HepG2 (cell line): Measurements from ENCODE around the gene WNT9A. TPM values are rescaled to one million over a fixed set of nuclear protein-coding genes. Genes with fewer than 3 reads are reported as not detected.

Experiments used
- ATAC-seq: fragments of 200-7000 bp; cut with Tn5 transposase; 3 replicates; pipeline ENCODE4 v1.9.1; 2020; ENCODE audit warnings: mild to moderate bottlenecking, moderate library complexity
- BruUV-seq: library from RNA; stranded (reverse); fragments of 400-500 nt; replicated peaks from 2 replicates; lab custom pipeline; 2021; lab: Mats Ljungman, UMichigan
- CTCF ChIA-PET: fragments of 300-600 bp; formaldehyde crosslinking; extraction: SDS; loops from one replicate; lab custom pipeline; 2021; ENCODE audit warnings: low total read pairs, inconsistent platforms, low intra/inter-chr PET ratio; lab: Yijun Ruan, JAX
- POLR2A ChIA-PET: fragments of 350-600 bp; sonication (Branson Sonifier 250); formaldehyde crosslinking; loops from one replicate; lab custom pipeline; 2020; ENCODE audit warnings: antibody characterized with exemption, inconsistent platforms; lab: Yijun Ruan, JAX
- DNase-seq: peaks from one replicate; pipeline ENCODE4 v3.0.0-alpha.2; 2015; ENCODE audit warnings: low spot score
- FAIRE-seq: peaks from 3 replicates; lab custom pipeline; 2011; peaks lifted over from hg19 to GRCh38; lab: Jason Lieb, UNC
- H2AFZ ChIP-seq: one replicate; pipeline ENCODE4 v1.6.1; 2011; ENCODE audit warnings: low read length, inconsistent platforms
- H3K27ac ChIP-seq: fragments of 300-600 bp; 3 replicates; pipeline ENCODE4 v1.8.0; 2011; ENCODE audit warnings: mixed run types, mild to moderate bottlenecking, mixed read lengths, low read length, inconsistent platforms; ENCODE audit not compliant: insufficient read depth; ENCODE audit errors: extremely low read length
- H3K27me3 ChIP-seq, 2 experiments: fragments of 200-600 bp in 1 of 2; 2 replicates in 1 of 2; 3 replicates in 1 of 2; pipeline versions ENCODE4 v1.6.0 to v1.8.0; 2011; ENCODE audit warnings: low read length in 2 of 2, mild to moderate bottlenecking in 2 of 2, moderate library complexity in 2 of 2, inconsistent platforms in 1 of 2; ENCODE audit not compliant: insufficient read depth in 2 of 2, control insufficient read depth in 1 of 2
- H3K36me3 ChIP-seq, 2 experiments: fragments of 200-600 bp in 1 of 2; replicated peaks in 1 of 2; 2 replicates in 1 of 2; 3 replicates in 1 of 2; pipeline versions ENCODE4 v1.5.1 to v1.8.0; 2011; ENCODE audit warnings: low read length in 2 of 2, inconsistent platforms in 1 of 2; ENCODE audit not compliant: insufficient read depth in 2 of 2, control insufficient read depth in 1 of 2
- H3K4me1 ChIP-seq: 2 replicates; pipeline ENCODE4 v1.5.1; 2012; ENCODE audit warnings: low read length, inconsistent platforms; ENCODE audit not compliant: insufficient read depth
- H3K4me2 ChIP-seq: 2 replicates; pipeline ENCODE4 v1.6.0; 2011; ENCODE audit warnings: low read depth, low read length, inconsistent platforms
- H3K4me3 ChIP-seq, 3 experiments: fragments of 200-600 bp in 1 of 3; sonication (generic), shearing (Covaris generic) in 1 of 3; replicated peaks in 1 of 3; 2 replicates each; pipeline ENCODE4 v1.5.1; 2011 to 2016; ENCODE audit warnings: low read length in 3 of 3, inconsistent platforms in 2 of 3, low read depth in 2 of 3, mild to moderate bottlenecking in 2 of 3, control low read depth in 1 of 3, mixed read lengths in 1 of 3; ENCODE audit not compliant: insufficient read depth in 1 of 3
- H3K79me2 ChIP-seq: one replicate; pipeline ENCODE4 v1.6.1; 2011; ENCODE audit warnings: low read length, inconsistent platforms; ENCODE audit not compliant: insufficient read depth
- H3K9ac ChIP-seq: 2 replicates; pipeline ENCODE4 v1.6.0; 2011; ENCODE audit warnings: mild to moderate bottlenecking, low read depth, low read length, inconsistent platforms; ENCODE audit not compliant: insufficient read depth
- H3K9me3 ChIP-seq: 2 replicates; pipeline ENCODE4 v1.5.1; 2012; ENCODE audit warnings: mild to moderate bottlenecking, low read length
- H4K20me1 ChIP-seq: 2 replicates; pipeline ENCODE4 v1.6.0; 2011; ENCODE audit warnings: inconsistent platforms, mild to moderate bottlenecking, low read length, moderate library complexity; ENCODE audit not compliant: insufficient read depth
- DPF2 ChIP-seq: sonication (generic); formaldehyde crosslinking; IDR thresholded peaks from 2 replicates; pipeline ENCODE4 v1.4.0; 2020; ENCODE audit warnings: mild to moderate bottlenecking, low read depth, missing genetic modification reagents, borderline replicate concordance
- HOXA5 ChIP-seq: sonication (generic); formaldehyde crosslinking; IDR thresholded peaks from 2 replicates; pipeline ENCODE4 v1.4.0; 2020; ENCODE audit warnings: missing genetic modification reagents
- JDP2 ChIP-seq: sonication (generic); formaldehyde crosslinking; IDR thresholded peaks from 2 replicates; pipeline ENCODE4 v1.8.1; 2022; ENCODE audit warnings: missing genetic modification reagents, borderline replicate concordance
- JUND ChIP-seq: sonication (generic); formaldehyde crosslinking; IDR thresholded peaks from 2 replicates; pipeline ENCODE4 v1.8.0; 2022; ENCODE audit warnings: mild to moderate bottlenecking, missing genetic modification reagents
- KMT2A ChIP-seq: sonication (generic); formaldehyde crosslinking; IDR thresholded peaks from 2 replicates; pipeline ENCODE4 v1.4.0; 2020; ENCODE audit warnings: missing genetic modification reagents
- MATR3 ChIP-seq: sonication (generic); formaldehyde crosslinking; IDR thresholded peaks from 2 replicates; pipeline ENCODE4 v1.4.0; 2020; ENCODE audit warnings: missing genetic modification reagents
- MBNL3 ChIP-seq: fragments of 250-450 bp; sonication (Bioruptor Pico); conservative IDR thresholded peaks from 2 replicates; pipeline ENCODE4 v1.8.0; 2022; ENCODE audit warnings: mild to moderate bottlenecking, inconsistent platforms
- NFE2 ChIP-seq: sonication (generic); formaldehyde crosslinking; IDR thresholded peaks from 2 replicates; pipeline ENCODE4 v1.4.0; 2020; ENCODE audit warnings: missing genetic modification reagents
- NR2F1 ChIP-seq, 2 experiments: fragments of 450-650 bp in 1 of 2; formaldehyde crosslinking in 1 of 2; IDR thresholded peaks; 2 replicates each; pipeline versions ENCODE4 v1.5.0 to v1.6.1; 2016 to 2020; ENCODE audit warnings: mild to moderate bottlenecking in 1 of 2, missing compliant biosample characterization in 1 of 2, missing genetic modification reagents in 1 of 2, moderate library complexity in 1 of 2
- SALL1 ChIP-seq: sonication (generic); formaldehyde crosslinking; IDR thresholded peaks from 2 replicates; pipeline ENCODE4 v1.8.0; 2022; ENCODE audit warnings: mild to moderate bottlenecking, missing genetic modification reagents
- TP53 ChIP-seq: sonication (generic); formaldehyde crosslinking; conservative IDR thresholded peaks from 2 replicates; pipeline ENCODE4 v1.4.0; 2020; ENCODE audit warnings: missing genetic modification reagents
- ZNF101 ChIP-seq: sonication (generic); formaldehyde crosslinking; IDR thresholded peaks from 2 replicates; pipeline ENCODE4 v1.4.0; 2020; ENCODE audit warnings: mild to moderate bottlenecking, low read depth, missing genetic modification reagents, borderline replicate concordance
- ZNF225 ChIP-seq: sonication (generic); formaldehyde crosslinking; IDR thresholded peaks from 2 replicates; pipeline ENCODE4 v1.4.0; 2020; ENCODE audit warnings: mild to moderate bottlenecking, missing genetic modification reagents
- ZNF275 ChIP-seq: sonication (generic); formaldehyde crosslinking; IDR thresholded peaks from 2 replicates; pipeline ENCODE4 v1.8.0; 2022; ENCODE audit warnings: missing genetic modification reagents, mild to moderate bottlenecking, inconsistent platforms, borderline replicate concordance
- ZNF564 ChIP-seq: sonication (generic); formaldehyde crosslinking; IDR thresholded peaks from 2 replicates; pipeline ENCODE4 v1.8.1; 2023; ENCODE audit warnings: mild to moderate bottlenecking, missing genetic modification reagents
- ZNF572 ChIP-seq: sonication (generic); formaldehyde crosslinking; IDR thresholded peaks from 2 replicates; pipeline ENCODE4 v1.5.1; 2020; ENCODE audit warnings: mild to moderate bottlenecking, missing genetic modification reagents
- WGBS: methylation state at CpG from one replicate; pipeline ENCODE4 v1.1.6; 2017; ENCODE audit warnings: low lambda C conversion rate; 5-methylcytosine and 5-hydroxymethylcytosine counted together
- in situ Hi-C: cut with HindIII; loops from 2 replicates; pipeline ENCODE4 v1.10.0; 2017; ENCODE audit warnings: low pct_unique_long_range_greater_than_20kb; ENCODE audit not compliant: extremely low pct_ligation_motif_present
- intact Hi-C: fragments of 100-400 bp; cut with micrococcal nuclease; formaldehyde crosslinking; loops from one replicate; pipeline ENCODE4 v1.10.0; 2022; ENCODE audit not compliant: unreplicated experiment
- polyA plus RNA-seq, 8 experiments: library from polyadenylated mRNA; depleted of rRNA in 3 of 8; stranded (reverse) in 7 of 8; unstranded in 1 of 8; fragments of >200 nt; fragmentation: Illumina TruSeq in 4 of 8; extraction: Trizol in 4 of 8; gene quantifications; 2 replicates each; pipeline versions ENCODE4 v1.2.1 to v1.2.3, GENCODE V29; 2011 to 2016; ENCODE audit warnings: low read depth in 4 of 8, missing spikeins in 1 of 8, mixed read lengths in 1 of 8; ENCODE audit not compliant: insufficient read depth in 1 of 8
- total RNA-seq, 5 experiments: library from RNA; depleted of rRNA; stranded (reverse); fragments of >200 nt; fragmentation: Illumina TruSeq; extraction: Trizol; gene quantifications; 2 replicates each; pipeline ENCODE4 v1.2.3, GENCODE V29; 2016; ENCODE audit warnings: low read depth in 1 of 5
- TF ChIP-seq, protein P1 (sequence below): sonication (generic); formaldehyde crosslinking; IDR thresholded peaks from 2 replicates; pipeline ENCODE4 v1.5.0; 2020; ENCODE audit warnings: missing genetic modification reagents
- TF ChIP-seq, protein P2 (sequence below): IDR thresholded peaks from 2 replicates; pipeline ENCODE4 v1.6.1; 2016; ENCODE audit warnings: mild to moderate bottlenecking, missing biosample characterization, missing genetic modification reagents

The WNT9A gene
- total and polyA plus RNA-seq, 2 of the 13 experiments (the other 11 are each of a cell fraction or from before 2014, with no cell fraction given): 0.04 TPM; not detected in 1

- TF ChIP-seq TP53 (CRISPR knock-in tag) (no peak), JDP2 (no peak), ZNF572 (no peak), KMT2A (no peak), SALL1 (CRISPR knock-in tag) (no peak), NFE2 (CRISPR knock-in tag) (no peak)
- TF ChIP-seq, protein P1, sequence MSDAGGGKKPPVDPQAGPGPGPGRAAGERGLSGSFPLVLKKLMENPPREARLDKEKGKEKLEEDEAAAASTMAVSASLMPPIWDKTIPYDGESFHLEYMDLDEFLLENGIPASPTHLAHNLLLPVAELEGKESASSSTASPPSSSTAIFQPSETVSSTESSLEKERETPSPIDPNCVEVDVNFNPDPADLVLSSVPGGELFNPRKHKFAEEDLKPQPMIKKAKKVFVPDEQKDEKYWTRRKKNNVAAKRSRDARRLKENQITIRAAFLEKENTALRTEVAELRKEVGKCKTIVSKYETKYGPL (CRISPR knock-in tag): no peak
Observed at GRCh38 chr1:227928811-227929375, 18.8 kb downstream of the WNT9A start (continued).

DNA sequence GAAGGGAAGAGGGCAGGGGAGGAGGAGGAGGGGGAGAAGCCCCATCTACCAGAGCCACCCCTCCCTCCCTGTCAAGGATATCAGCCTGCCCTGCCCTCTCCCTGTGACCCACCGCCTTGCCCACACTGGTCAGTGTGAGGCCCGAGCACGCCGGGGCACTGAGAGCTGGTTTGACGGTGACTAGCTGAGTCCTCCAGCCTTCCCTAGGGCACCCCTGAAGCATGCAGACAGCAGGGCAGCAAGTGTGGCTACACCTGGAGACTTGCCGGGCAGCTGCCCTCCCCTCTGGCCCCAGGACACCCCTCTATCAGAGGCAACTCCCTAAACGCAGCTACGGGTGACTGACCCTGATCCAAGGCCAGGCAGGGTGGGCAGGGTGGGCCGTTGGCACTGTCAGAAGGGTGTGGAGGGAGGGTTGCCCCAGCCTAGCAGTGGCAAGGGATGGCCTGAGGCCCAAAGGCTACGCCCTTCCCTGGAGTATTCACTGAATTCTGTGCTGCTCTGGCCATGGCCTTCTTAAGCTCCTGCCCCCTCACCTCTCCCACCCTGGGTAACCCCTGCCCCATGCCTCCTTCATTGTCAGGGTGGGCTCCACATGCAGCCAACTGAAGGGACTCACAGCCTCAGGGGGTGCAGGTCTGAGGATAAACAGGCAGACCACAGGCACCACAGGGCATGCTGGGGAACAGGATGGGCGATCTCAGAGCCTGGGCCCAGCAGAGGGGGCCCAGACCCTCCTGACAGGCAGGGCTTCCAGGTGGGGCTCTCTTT is 19.6 kb downstream of the WNT9A start:
- H3K27me3 ChIP-seq: peaks cover 3 to 41% of the 10 kb centered on the region in 2 experiments; a peak in 4 of 5 replicates
- no peaks in the 10 kb centered on the region for H4K20me1 ChIP-seq
- intact Hi-C loops: no loop called here
- no peaks in the 10 kb centered on the region for H3K9me3 ChIP-seq
- no peak for ATAC-seq
- TF ChIP-seq HOXA5 (CRISPR knock-in tag): no peak
- TF ChIP-seq, protein P2, sequence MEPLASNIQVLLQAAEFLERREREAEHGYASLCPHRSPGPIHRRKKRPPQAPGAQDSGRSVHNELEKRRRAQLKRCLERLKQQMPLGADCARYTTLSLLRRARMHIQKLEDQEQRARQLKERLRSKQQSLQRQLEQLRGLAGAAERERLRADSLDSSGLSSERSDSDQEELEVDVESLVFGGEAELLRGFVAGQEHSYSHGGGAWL (CRISPR knock-in tag): no peak
- TF ChIP-seq DPF2: no peak
- no peak for TF ChIP-seq NR2F1 (CRISPR knock-in tag; IDR thresholded peaks at IDR 0.05)
- TF ChIP-seq ZNF275: no peak
- TF ChIP-seq JUND (CRISPR knock-in tag): no peak
- no peak for TF ChIP-seq ZNF564 (CRISPR knock-in tag)
- no peak for TF ChIP-seq MATR3 (CRISPR knock-in tag)
- TF ChIP-seq MBNL3 (CRISPR knock-in tag): no peak
- TF ChIP-seq ZNF225 (CRISPR knock-in tag): no peak
- no peak for TF ChIP-seq ZNF101
- TF ChIP-seq, all 625 proteins: peak for 0
- Histone ChIP-seq H2AFZ (no peak overlapping the region), H3K79me2 (no peaks in the 10 kb centered on the region), H3K9ac (no peak overlapping the region), H3K4me3 (no peak overlapping the region), H3K27ac (no peak overlapping the region), H3K4me2 (no peak overlapping the region), H3K36me3 (no peaks in the 10 kb centered on the region), H3K4me1 (no peaks in the 10 kb centered on the region)
- in situ Hi-C loops: no loop called here
- POLR2A ChIA-PET: no interaction called here
- 13% methylated on average over 4 of the region's 11 CpGs for WGBS
- DNase-seq (no peak), FAIRE-seq (no peak)
- no TSS peak for BruUV-seq
- CTCF ChIA-PET: no interaction called here
